T-helper 22 cell (primary cell): ENCODE measurements around the gene MYLK2.
"Not testable (repeated sequence)": the region's sequence is repeated elsewhere in the genome, so short reads cannot be mapped to it uniquely, and the experiment has no call there.

Source experiments
- DNase-seq: peaks from one replicate; pipeline ENCODE4 v3.0.0-alpha.2; 2020; ENCODE audit warnings: low read depth

MYLK2 gene

DNA sequence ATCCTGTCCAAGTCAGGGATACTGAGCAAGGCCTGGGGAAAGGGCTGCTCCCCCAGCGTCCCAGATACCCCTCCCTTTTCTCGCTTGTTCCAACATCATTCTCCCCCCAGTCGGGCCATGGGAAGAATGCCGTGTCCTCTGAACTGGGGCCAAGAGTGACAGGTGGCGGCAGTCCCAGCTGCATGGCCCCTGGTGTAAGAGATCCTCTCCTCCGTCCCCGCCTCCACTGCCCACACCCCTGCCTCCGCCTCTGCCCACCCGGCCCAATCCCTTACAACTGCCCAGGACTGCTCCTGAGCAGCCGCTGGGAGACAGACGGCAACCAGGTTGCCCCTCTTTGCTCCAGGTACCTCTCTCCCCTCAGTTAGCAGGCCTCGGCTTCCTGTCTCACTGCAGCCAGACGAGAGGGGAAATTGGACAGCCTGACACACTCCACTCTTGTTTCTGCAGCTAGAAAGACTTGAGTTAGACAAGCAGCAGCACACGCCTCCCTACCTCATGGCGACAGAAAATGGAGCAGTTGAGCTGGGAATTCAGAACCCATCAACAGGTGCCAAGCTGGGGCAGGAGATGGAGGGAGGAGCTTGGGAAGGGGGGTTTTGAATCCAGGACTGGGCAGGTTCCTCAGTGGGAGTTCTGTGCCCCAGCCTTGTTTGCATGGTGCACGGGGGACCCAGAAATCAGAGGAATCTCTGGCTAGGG is at the start of gene MYLK2:
TSS of gene MYLK2 (plus strand) at position 274 of the 702 bp plus-strand sequence. CDS start at position 499, 225 bp downstream.
- DNase-seq = no peak

DNA sequence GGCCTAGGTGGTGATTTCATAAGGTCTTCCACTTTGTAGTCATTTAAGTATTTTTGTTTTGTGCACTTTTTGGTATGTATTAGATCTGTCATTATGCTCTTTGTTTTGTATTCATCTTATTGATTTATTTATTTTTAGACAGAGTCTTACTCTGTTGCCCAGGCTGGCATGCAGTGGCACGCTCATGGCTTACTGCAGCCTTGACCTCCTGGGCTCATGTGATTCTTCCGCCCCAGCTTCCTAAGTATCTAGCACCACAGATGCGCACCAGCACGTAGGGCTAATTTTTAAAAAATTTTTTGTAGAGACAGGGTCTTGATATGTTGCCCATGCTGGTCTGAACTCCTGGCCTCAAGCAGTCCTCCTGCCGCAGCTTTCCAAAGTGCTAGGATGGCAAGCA is 49.5 kb upstream of the MYLK2 start:
- DNase-seq = no peak

DNA sequence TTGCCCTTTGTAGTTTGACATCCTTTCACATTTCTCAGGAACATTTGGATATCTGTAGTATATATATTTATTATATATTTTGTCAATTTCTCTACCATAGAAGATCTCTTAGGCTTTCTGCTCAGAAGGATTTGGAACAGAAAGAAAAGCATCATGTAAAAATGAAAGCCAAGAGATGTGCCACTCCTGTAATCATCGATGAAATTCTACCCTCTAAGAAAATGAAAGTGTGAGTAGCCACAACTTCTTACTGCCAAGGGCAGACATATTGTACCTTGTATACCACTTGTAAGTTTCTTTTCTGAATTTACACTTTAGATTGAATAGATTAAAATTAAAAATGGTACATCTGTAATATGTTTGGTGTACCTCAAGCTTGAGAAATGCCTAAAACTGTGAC is 48.9 kb upstream of the MYLK2 start:
- no peak for DNase-seq

DNA sequence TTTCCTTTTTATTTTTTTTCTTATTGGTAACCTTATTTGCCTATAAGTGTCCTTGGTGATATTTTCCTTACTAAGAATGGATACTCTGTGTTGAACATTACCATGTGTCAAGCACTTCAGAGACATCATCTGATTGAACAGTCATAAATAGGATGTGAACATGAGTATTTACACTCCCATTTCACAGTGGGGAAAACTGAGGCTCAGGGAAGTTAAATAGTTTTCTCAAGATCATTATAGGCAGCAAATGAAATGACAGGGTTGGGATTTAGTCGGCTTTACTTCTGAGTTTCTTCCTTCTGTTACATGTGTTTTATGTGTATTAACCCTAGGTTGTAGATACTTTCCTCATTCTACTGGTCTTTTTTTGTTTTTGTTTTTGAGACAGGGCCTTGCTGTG is 44.7 kb upstream of the MYLK2 start:
- DNase-seq = no peak

DNA sequence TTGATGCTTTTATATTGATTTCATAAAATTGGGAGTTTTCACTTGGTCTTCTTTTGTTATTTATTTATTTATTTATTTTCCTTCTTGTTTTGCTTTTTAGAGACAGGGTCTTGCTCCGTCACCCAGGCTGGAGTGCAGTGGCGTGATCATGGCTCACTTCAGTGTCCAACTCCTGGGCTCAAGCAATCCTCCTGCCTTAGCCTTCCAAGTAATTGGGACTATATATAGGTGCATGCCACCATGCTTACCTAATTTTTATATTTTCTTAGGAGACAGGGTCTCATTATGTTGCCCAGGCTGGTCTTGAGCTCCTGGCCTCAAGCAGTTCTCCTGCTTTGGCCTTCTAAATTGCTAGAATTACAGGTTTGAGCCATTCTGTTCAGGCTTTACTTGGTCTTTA is 38.3 kb upstream of the MYLK2 start:
- no peak for DNase-seq

DNA sequence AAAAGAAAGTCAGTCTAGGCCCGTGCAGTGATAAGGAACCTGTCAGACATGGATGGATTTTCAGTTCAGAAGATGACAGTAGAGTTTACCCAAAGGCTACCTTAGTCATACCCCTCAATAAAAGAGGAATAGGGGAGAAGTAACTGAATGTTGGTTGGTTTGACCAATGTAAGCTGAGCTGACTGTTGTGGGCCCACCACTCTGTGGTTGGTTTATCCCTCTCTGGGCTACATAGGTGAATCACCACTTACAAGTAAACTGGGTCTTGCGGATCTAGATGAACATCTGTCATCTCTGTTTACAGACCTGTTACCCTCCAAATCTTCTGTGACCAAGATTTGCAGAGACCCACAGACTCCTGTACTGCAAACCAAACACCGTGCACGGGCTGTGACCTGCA is 37.2 kb upstream of the MYLK2 start:
- no peak for DNase-seq

DNA sequence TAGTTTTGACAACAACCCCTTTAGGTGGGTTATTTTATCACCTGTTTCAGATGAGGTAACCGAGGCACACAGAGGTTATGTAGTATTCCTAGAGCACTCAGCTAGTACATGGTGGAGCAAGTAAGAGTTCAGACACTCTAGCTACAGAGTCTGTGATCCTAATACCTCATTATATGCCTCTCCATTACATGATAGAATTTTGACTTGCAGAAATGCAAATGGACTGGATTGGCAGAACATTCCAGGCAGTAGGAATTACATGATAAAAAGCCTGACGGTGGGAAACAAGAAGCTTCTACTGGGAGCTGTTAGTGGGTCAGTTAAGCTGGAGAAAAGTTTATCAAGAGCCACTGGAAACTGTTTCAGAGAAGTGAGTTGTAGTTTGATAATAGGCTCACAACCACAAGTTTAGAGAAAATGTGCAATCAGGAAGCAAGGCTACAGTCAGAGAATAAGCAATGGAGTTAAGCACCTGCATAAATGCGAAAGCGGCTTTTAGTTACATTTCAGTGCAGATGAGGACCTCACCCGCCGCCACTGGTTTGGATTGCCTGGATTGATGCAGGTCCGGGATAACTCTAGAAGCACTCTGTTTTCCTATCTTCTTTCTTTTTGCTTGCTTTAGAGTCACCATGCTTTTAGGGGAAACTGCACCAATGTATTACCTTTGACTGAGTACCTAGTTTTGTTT is 34.7 kb upstream of the MYLK2 start:
- no peak for DNase-seq

DNA sequence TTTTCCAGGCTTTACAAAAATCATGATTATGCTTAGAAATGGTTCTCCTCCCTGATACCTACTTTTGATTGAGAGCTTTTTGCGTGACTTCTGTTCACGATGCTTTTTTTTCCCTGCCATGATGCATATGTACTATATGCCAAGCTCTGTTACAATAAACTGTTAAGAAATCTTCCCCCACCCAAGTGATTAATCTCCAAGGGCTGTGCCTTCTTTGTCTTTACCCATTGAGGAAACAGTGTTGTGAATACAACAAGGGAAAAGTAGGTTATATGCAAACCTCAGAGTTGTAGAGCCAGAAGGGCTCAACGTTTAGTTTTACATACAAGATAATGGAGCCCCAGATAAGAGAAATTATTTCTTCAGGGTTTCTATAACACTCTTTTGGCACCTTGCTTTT is 34.1 kb upstream of the MYLK2 start:
- no peak for DNase-seq

DNA sequence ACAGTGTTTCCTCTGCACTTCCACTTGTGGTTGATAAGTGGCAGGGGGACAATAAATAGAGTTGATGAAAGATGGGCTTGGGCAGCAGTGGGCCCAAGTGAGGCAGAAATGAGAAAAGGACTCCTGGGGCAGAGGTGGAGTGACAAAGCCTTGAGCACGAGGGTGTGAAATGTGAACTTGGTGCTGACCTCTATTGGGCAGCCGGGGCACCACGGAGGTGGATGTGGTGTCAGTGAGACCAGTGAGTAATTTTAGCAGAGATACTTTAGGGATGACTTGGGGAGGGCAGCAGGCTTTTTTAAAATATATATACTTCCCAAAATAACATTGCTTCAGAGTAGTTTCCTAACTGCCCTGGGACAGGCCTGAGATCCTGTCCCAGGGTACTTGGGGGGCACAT is 30.6 kb upstream of the MYLK2 start:
- DNase-seq = no peak

DNA sequence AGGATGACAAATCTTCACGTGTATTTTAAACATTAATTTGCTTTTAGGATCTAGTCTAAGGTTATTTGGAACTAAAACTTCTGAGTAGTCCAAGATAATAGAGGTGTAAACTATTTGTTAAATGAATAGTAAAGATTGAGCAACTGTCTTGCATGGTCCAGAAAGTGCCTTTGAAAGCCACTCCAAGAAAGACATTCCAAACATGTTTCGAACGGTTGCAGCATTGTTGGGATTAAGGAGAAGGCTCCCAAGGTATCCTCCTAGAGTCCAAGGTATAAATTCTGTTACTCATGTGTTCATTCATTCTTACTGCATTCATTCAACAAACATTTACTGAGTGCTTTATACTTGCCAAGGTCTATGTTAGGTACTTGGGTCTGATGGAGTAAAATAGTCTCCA is 28.8 kb upstream of the MYLK2 start:
- no peak for DNase-seq

DNA sequence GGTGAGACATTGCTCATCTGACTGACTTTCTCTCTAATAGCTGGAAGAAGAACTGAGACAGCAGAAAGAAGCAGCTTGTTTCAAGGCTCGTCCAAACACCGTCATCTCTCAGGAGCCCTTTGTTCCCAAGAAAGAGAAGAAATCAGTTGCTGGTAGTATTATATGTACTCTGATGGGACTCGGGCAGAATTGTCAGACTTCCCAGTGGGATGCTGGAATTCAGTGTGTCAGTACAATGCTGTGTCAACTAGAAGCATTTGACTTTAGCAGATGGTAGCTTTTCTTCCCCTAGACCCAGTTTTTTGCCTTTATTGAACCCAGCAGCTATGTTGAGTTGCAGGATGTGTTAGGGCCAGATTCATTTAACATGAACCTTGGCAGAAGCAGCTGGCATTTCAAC is 21.8 kb upstream of the MYLK2 start:
- DNase-seq = no peak

DNA sequence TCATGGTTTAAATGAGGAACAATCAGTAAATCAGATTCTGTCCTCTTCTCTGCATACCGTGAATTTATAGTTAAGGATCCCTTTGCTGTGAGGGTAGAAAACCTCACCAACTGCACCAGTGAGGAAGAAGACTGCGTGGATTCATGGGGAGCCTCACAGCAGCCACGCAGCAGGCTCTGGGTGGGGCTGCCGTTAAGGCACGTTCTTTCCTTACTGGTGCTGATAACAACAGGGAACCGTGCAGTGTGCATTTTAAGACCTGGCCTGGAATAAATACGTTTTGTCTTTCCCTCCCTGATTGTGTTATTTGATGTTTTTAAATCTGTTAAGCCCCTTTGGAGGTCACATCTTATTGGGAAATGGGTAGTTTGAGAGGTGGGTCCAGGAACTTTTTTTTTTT is 17.6 kb upstream of the MYLK2 start:
- DNase-seq = no peak

DNA sequence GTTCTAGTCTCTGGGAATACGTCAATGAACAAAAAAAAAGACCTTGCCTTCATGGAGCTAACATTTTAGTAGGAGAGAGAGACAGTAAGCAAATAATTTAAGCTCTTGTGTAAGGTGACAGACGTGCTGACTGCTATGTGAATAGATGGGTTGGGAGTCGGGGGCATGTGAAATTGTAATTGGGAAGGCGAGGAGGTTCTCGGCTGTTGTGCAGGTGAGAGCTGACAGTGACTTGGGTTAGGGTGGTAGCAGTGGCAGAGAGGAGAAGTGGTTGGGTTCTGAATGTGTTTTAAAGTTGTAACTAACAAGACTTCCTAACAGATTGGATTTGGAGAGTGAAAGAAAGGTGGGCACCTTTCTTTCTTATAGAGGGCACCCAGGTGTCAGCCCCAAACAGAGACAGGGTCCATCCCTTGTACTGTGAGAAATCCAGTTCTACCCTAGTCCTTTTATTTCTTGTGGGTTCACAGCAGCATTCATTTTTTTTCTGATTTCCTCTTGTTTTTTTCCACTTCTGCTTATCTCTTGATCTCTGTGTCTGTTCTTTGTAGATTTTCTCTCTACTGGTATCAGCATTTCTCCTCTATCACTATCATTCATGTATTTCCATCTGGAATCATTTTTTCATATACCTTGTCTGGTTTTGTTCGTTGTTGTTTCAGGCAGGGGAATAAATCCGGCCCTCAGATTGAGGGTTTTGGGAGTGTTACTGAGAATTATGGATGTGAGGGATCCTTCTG is 15.4 kb upstream of the MYLK2 start:
- DNase-seq = no peak

DNA sequence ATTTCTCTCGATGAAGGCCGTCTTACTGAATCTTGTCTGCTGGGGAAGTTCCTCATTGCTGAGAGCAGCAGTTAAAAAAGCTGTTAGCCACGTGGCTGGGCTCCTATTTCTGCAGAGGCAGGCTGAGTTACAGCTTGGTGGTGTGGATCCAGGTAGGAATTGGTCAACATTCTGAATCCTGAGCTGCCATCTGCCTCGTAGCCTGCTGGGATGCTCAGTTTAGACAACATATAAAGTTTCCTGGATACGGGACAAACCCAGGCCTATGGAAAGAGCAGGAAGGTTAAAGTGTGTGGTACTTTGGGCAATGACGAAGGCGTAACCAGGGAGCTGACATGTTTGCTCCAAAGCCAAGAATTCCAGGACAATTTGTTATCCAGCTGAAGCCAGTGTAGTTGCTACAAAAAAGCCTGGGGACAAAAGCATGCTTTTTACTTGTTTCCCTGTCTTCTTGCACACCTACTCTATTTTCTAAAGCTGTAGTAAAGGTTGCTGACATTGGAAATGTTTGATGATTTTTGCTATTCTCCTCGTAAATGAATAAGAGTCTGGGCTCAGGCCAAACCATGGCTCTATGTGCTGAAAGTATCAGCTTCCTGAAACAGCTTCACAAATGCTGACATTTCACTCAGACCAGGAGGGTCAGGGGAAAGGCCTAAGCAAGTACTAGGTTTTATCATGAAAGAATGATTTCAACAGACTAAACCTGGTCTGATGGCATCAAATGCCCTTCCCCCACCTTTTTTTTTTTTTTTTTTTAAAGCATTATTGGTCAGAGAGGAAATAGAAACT is 12.4 kb upstream of the MYLK2 start:
- DNase-seq = no peak

DNA sequence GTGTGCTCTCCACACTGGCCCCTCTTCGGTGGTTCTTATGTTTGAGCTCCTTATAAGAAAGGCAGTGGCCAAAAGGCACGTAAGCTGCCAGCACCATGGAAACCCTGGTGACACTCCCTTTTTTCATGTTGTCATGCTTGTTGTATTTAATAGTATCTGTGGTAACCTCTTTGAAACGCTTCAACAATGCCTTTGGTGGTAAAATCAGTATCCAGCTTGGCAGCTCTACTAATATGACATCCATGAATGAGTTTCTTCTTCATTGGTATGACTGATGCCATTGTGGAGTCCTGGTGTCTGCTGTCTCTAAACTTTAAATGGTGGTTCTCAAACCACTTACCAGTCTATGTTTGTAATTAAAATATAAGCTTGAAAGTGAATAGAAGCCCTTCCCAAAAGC is 10.7 kb upstream of the MYLK2 start:
- no peak for DNase-seq

DNA sequence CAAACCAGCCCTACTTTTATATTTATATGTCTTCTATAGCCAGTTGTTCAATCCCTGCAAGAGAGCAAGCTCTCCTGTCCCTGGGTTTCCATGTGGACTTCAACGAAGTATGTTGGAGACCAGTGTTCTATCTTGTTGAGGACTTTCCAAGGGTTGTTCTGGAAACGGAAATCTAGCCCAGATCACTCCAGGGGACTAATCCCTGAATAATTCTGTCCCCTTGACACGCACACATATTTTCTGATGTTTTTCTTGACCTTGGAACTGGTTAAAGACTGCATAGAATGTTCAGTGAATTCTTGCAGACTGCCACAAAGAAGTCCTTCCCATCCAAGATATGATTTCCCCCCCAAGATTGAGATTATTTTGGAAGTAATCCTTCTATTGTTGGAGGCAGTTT is 9.5 kb upstream of the MYLK2 start:
- DNase-seq = no peak

DNA sequence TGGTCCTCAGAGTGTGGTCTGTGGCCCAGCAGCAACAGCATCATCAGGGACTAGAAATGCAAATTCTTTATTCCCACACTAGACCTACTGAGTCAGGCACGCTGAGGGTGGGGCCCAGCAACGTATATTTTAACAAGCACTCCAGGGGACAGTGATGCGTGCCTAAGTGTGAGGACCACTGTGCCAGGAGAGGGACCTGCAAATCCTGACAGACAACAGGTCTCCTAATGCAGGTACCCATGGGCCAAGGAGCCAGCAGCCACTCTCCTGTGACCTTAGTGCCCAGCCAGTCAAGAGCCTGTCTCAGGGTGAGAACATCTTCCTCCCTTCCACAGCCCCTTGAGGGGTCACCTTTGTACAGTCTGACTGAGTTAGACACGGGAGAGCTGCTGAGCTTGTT is 8.0 kb upstream of the MYLK2 start:
- no peak for DNase-seq

DNA sequence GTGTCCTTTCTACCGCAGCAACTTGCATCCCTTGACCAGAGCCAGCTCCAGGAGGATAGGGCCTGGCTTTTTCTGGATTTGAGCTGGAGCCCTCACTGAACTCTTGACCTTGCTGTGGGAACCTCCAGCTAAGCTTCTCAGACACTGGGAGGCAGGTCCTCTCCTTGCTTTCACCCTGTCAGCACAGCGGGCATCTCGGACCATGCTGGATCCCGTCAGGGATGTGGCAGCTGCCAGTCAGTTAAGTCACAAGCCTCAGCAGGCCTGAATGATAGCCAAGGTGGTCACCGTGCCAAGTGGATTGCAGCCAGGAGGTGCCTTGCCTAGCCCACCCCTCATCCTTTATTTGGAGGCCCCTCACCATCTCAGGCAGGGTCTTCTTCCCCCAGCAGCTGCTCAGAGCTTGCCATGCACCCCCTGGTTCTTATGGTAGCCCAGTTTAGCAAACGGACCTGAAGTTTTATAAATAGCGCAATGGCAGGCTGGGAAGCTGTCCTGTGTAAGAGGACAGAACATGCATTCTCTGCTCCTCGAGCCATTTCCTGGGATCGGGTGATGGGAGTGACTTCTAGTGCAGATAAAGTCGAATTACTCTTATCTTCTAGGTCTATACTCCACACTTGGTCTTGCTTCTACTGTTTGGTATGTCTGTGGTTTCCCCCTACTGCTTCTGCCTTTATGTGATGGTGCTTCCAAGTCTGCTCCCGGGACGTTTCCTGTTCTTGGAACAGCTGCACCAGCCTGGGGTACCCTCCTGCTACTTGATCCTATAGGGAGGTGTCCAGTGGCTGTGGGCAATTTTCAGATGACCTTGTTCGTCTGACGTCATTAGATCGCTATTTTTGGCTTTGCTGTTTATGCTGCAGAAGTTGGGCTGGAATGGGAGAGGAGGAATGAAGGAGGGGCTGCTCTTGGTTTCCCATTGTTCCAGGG is 7.1 kb upstream of the MYLK2 start:
- DNase-seq = no peak

DNA sequence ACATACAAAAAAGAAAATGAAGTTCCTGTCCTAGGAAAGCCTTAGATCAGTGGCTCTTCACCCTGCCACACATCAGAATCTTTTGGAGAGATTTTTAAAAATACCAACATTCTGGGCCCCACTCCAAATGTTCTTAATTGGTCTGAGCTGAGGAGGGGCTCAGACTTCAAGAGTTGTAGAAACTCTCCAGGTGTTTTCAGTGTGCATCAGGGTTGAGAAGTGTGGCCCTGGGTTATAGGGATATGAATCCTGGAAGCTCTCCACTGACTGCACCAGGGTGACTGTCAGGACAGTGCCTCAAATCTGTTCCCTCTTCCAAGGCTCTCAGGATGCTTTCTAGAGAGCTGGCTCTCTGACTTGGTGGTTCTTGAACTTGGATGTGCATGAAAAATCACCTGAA is 5.5 kb upstream of the MYLK2 start:
- DNase-seq = no peak

DNA sequence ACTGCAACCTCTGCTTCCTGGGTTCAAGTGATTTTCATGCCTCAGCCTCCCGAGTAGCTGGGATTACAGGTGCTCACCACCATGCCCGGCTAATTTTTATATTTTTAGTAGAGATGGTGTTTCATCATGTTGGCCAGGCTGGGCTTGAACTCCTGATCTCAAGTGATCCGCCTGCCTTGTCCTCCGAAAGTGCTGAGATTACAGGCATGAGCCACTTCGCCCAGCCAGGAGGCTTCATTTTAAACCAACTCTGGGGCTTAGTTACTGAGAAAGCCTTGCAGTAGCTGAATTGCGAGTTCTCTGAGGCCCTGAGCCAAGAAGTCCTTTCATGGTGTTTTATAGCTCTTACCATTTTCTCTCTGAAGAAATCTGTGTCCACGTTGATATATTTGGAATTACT is 5.0 kb upstream of the MYLK2 start:
- not testable (repeated sequence) for DNase-seq

DNA sequence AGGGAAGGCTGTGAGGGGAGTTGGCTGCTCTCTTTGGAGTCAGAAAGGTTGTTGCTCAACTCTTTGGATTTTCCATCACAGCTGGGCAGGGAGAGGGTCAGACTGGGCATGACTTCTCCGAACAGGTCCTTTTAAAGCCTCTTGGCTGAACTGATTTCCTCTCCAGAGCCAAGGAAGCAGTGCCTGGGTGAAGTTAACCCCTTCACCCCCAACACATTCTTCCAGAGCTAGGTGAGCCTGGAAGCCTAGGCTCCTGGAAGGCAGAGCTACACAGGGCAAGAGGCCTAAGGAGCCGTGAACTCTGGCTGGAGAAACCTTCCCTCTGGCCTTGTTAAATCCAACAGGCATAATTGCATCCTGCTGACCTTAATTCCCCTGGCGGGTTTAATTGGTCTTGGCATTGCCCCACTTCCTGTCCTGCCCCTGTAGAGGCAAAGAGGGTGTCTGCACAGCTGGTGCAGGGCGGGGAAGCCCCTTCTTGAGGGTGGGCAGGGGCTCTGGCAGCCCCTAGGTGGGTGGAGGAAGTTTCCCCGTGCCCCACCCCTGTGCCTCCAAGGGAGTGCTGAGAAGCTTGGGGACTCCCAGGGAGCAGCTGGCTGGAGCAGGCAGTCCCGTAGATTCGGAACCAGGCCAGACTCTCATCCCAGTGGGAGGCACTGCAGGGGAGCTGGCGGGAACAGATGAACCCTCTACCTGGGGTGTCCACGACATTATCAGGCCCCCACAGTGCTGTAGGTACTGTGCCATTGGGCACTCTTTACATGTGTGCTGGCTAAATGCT is 3.6 kb upstream of the MYLK2 start:
- no peak for DNase-seq
